Right renal pelvis (tissue), 4 donors: Measurements from ENCODE around the gene PLXNB1. TPM values are rescaled to one million over a fixed set of nuclear protein-coding genes. Genes with fewer than 3 reads are reported as not detected.
A peak's percentile ranks its signal among the peaks of the same experiment; 100 is the strongest.
"Not testable (repeated sequence)": the region's sequence is repeated elsewhere in the genome, so short reads cannot be mapped to it uniquely, and the experiment has no call there.

Experiments used
- DNase-seq, 4 donors: peaks; one replicate each; pipeline ENCODE4 v3.0.0-alpha.2; 2013; ENCODE audit warnings: low read depth in 4 of 4, low spot score in 3 of 4, missing footprints in 1 of 4
- polyA plus RNA-seq, 4 donors: library from polyadenylated mRNA; unstranded; fragments of 120-200 nt; gene quantifications; one replicate each; pipeline ENCODE4 v1.2.1, GENCODE V29; 2013; ENCODE audit not compliant: insufficient read length in 4 of 4

The PLXNB1 gene
- 100 to 1,000 TPM; 163 to 236 (median 188) TPM for polyA plus RNA-seq

GRCh38 chr3:48429960-48430707, at the start of gene PLXNB1:
Gene PLXNB1 (minus strand): TSS chr3:48430086. CDS start chr3:48424611, 5,475 bp downstream.
- DNase-seq: peak in 3 of 4 donors; percentile 85 to 88 (median 86)

GRCh38 chr3:48478626-48479555, 49.0 kb upstream of the PLXNB1 start:
- no peak for DNase-seq

- no peak for DNase-seq
Measured at GRCh38 chr3:48477959-48478520, 48.2 kb upstream of the PLXNB1 start.

- DNase-seq: no peak
Measured at GRCh38 chr3:48476426-48477053, 46.7 kb upstream of the PLXNB1 start.

- DNase-seq: no peak
Measured at GRCh38 chr3:48475188-48475587, 45.3 kb upstream of the PLXNB1 start.

- no peak for DNase-seq
Measured at GRCh38 chr3:48474619-48475018, 44.7 kb upstream of the PLXNB1 start.

GRCh38 chr3:48474031-48474430, 44.1 kb upstream of the PLXNB1 start:
- DNase-seq: not testable (repeated sequence)

GRCh38 chr3:48473617-48473952, 43.7 kb upstream of the PLXNB1 start:
- peak in 1 of 4 donors; percentile 12 for DNase-seq

- DNase-seq: peak; percentile 78 to 82 (median 81)
Measured at GRCh38 chr3:48472923-48473616, 43.2 kb upstream of the PLXNB1 start.

- no peak for DNase-seq
Measured at GRCh38 chr3:48472673-48472922, 42.7 kb upstream of the PLXNB1 start.

- no peak for DNase-seq
Measured at GRCh38 chr3:48470286-48470685, 40.4 kb upstream of the PLXNB1 start.

- no peak for DNase-seq
Measured at GRCh38 chr3:48469046-48469915, 39.4 kb upstream of the PLXNB1 start.

GRCh38 chr3:48468329-48468731, 38.4 kb upstream of the PLXNB1 start:
- DNase-seq: no peak

- no peak for DNase-seq
Measured at GRCh38 chr3:48467473-48468267, 37.8 kb upstream of the PLXNB1 start.

- DNase-seq: no peak
Measured at GRCh38 chr3:48467110-48467454, 37.2 kb upstream of the PLXNB1 start.

- no peak for DNase-seq
Measured at GRCh38 chr3:48466386-48467109, 36.7 kb upstream of the PLXNB1 start.

- DNase-seq: peak; percentile 87 to 98 (median 97)
Measured at GRCh38 chr3:48465531-48466378, 35.9 kb upstream of the PLXNB1 start.
